Activated T-cell treated with anti-CD3 and anti-CD28 coated beads, Interleukin-2, amount 50 U/mL, for 4 hours (primary cell): Measurements from ENCODE around the gene SDF2. TPM values are rescaled to one million over a fixed set of nuclear protein-coding genes. Genes with fewer than 3 reads are reported as not detected.
"Not testable (repeated sequence)": the region's sequence is repeated elsewhere in the genome, so short reads cannot be mapped to it uniquely, and the experiment has no call there.

Experiments
- ATAC-seq, 2 donors: fragments of 200-7000 bp; cut with Tn5 transposase; one replicate each; pipeline ENCODE4 v1.10.0; 2021
- DNase-seq: peaks from one replicate; pipeline ENCODE4 v3.0.0-alpha.2; 2020
- H3K27me3 Mint-ChIP-seq: one replicate; pipeline ENCODE4 v1.8.0; 2021; ENCODE audit warnings: low read depth, mixed read lengths
- H3K36me3 Mint-ChIP-seq: one replicate; pipeline ENCODE4 v1.8.0; 2022; ENCODE audit warnings: mixed read lengths; ENCODE audit not compliant: insufficient read depth
- H3K4me1 Mint-ChIP-seq: one replicate; pipeline ENCODE4 v1.8.0; 2021; ENCODE audit warnings: low read depth, mixed read lengths
- H3K4me3 Mint-ChIP-seq: one replicate; pipeline ENCODE4 v1.8.0; 2021; ENCODE audit warnings: mild to moderate bottlenecking, moderate library complexity, mixed read lengths
- H3K9me3 Mint-ChIP-seq: one replicate; pipeline ENCODE4 v1.8.0; 2021; ENCODE audit warnings: mixed read lengths
- total RNA-seq, 3 donors: library from RNA; stranded (reverse); gene quantifications; one replicate each; pipeline ENCODE4 v1.2.1, GENCODE V29; 2021

SDF2 gene
- total RNA-seq, 3 donors from 2014 or later: 42.8 to 46.6 (median 45.4) TPM

DNA sequence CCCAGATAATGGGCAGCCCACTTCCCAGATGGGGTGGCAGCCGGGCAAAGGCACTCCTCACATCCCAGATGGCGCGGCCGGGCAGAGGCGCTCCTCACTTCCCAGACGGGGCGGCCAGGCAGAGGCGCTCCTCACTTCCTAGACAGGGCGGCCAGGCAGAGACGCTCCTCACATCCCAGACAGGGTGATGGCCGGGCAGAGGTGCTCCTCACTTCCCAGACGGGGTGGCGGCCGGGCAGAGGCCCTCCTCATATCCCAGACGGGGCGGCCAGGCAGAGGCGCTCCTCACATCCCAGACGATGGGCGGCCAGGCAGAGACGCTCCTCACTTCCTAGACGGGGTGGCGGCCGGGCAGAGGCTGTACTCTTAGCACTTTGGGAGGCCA, 2.2 kb downstream of the SDF2 start:
- Mint-ChIP-seq H3K4me3 (peak overlapping the region; percentile 100), H3K36me3 (peaks cover 22% of the 10 kb centered on the region), H3K4me1 (peaks cover 40% of the 10 kb centered on the region)
- not testable (repeated sequence) for ATAC-seq, H3K9me3 Mint-ChIP-seq, DNase-seq, H3K27me3 Mint-ChIP-seq

DNA sequence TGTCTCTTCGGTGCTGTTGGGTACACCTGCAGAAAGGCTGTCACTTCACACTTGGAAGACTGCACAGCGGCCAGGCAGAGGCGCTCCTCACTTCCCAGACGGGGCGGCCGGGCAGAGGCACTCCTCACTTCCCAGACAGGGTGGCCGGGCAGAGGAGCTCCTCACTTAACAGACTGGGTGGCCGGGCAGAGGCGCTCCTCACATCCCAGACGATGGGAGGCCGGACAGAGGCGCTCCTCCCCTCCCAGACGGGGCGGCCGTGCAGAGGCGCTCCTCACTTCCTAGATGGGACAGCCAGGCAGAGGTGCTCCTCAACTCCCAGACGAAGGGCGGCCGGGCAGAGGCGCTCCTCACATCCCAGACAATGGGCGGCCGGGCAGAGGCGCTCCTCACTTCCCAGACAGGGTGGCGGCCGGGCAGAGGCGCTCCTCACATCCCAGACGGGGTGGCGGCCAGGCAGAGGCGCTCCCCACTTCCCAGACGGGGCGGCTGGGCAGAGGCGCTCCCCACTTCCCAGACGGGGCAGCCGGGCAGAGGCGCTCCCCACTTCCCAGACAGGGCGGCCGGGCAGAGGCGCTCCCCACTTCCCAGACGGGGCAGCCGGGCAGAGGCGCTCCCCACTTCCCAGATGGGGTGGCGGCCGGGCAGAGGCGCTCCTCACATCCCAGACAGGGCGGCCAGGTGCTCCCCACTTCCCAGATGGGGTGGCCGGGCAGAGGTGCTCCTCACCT, 2.8 kb downstream of the SDF2 start:
- ATAC-seq: not testable (repeated sequence)
- H3K4me1 Mint-ChIP-seq: peaks cover 34% of the 10 kb centered on the region
- peaks cover 18% of the 10 kb centered on the region for H3K36me3 Mint-ChIP-seq

GRCh38 chr17:28658342-28658741, 3.4 kb downstream of the SDF2 start:
- Mint-ChIP-seq H3K4me1 (peaks cover 30% of the 10 kb centered on the region), H3K36me3 (peaks cover 14% of the 10 kb centered on the region)
- not testable (repeated sequence) for H3K27me3 Mint-ChIP-seq, H3K4me3 Mint-ChIP-seq, DNase-seq, ATAC-seq, H3K9me3 Mint-ChIP-seq

More for the DNA sequence above, 2.8 kb downstream of the SDF2 start:
- not testable (repeated sequence) for DNase-seq, H3K9me3 Mint-ChIP-seq, H3K4me3 Mint-ChIP-seq, H3K27me3 Mint-ChIP-seq

DNA sequence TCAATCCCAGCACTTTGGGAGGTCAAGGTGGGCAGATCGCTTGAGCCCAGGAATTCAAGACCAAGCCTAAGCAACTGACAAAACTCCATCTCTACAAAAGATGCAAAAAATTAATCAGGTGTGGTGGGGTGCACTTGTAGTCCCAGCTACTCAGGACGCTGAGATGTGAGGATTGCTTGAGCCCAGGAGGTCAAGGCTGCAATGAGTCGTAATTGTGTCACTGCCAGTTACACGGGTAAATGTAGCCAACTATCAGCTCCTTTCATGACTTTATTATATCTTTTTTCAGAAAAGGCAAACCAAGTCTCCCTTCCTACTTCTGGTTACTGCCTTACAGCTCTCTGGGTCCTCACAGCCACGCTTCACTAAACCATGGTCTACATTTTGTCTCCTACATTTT, 4.0 kb downstream of the SDF2 start:
- H3K4me1 Mint-ChIP-seq: peaks cover 28% of the 10 kb centered on the region
- peaks cover 12% of the 10 kb centered on the region for H3K36me3 Mint-ChIP-seq
- ATAC-seq: no peak
- H3K9me3 Mint-ChIP-seq: no peaks in the 10 kb centered on the region
- H3K4me3 Mint-ChIP-seq: no peak overlapping the region
- DNase-seq: no peak
- no peaks in the 10 kb centered on the region for H3K27me3 Mint-ChIP-seq

- Mint-ChIP-seq H3K36me3 (peaks cover 8% of the 10 kb centered on the region), H3K9me3 (no peaks in the 10 kb centered on the region), H3K27me3 (no peaks in the 10 kb centered on the region), H3K4me3 (no peak overlapping the region), H3K4me1 (peaks cover 14% of the 10 kb centered on the region)
- no peak for ATAC-seq
- DNase-seq: no peak
Measured at GRCh38 chr17:28655160-28655559, 6.5 kb downstream of the SDF2 start.

DNA sequence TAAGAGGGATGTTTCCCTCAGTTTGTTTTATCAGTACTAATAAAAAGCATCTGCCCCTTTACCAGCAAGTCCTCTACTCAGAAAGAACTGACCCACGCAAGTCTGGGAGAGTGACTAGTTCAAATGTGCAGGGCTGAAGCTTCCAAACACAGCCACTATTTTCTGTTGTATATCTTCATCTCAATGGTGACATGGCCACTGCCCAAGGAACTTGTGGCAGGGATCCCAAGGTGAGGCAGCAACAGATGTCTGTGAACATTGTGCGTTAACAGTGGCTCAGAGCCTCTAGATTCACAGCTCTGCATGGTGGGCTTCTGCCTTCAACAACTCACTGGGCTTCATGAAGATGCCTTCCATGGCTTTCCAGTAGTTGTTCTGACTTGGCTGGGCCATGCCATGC, 13.0 kb downstream of the SDF2 start:
- DNase-seq (no peak), ATAC-seq (no peak)
- peaks cover 27% of the 10 kb centered on the region for H3K4me1 Mint-ChIP-seq
- H3K9me3 Mint-ChIP-seq: no peaks in the 10 kb centered on the region
- H3K4me3 Mint-ChIP-seq: no peak overlapping the region
- no peaks in the 10 kb centered on the region for H3K27me3 Mint-ChIP-seq
- peaks cover 17% of the 10 kb centered on the region for H3K36me3 Mint-ChIP-seq

DNA sequence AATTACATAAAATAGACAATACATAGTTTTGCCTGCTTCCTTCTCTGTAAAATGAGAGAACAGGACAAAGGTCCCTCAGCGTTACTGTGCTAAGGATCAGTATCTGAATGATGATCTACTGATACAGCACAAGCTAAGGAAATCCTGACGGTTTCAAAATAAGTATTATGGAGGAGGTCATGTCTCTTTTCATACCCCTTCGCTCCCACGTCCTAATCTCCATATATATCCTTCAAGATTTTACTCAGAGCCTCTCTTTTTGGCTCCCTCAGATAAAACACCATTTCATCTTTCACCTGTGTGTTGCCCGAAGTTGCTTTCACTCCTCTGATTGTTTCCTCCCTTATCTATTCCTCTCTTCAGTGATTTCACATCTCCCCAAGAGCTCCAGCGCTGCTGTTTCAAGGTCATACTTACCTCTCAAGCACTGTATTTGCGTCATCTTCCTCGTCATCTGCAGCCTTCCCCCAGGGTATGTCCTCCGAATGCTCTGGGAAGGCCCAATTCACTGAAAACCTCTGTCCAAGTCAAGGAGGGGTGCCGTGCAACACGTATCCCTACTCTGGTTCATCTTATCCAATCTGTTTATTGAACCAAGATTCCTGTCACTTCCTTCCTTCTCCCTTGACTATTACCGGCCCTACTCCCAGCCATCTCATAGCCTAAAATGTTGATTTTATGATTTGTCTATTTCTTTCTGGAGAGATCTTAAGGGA, 15.5 kb downstream of the SDF2 start:
- no peak for ATAC-seq
- no peaks in the 10 kb centered on the region for H3K27me3 Mint-ChIP-seq
- peak overlapping the region; percentile 97 for H3K4me3 Mint-ChIP-seq
- H3K9me3 Mint-ChIP-seq: no peaks in the 10 kb centered on the region
- H3K36me3 Mint-ChIP-seq: peaks cover 26% of the 10 kb centered on the region
- no peak for DNase-seq
- H3K4me1 Mint-ChIP-seq: peaks cover 34% of the 10 kb centered on the region

GRCh38 chr17:28645576-28645939, 16.1 kb downstream of the SDF2 start:
- DNase-seq: no peak
- H3K9me3 Mint-ChIP-seq: no peaks in the 10 kb centered on the region

DNA sequence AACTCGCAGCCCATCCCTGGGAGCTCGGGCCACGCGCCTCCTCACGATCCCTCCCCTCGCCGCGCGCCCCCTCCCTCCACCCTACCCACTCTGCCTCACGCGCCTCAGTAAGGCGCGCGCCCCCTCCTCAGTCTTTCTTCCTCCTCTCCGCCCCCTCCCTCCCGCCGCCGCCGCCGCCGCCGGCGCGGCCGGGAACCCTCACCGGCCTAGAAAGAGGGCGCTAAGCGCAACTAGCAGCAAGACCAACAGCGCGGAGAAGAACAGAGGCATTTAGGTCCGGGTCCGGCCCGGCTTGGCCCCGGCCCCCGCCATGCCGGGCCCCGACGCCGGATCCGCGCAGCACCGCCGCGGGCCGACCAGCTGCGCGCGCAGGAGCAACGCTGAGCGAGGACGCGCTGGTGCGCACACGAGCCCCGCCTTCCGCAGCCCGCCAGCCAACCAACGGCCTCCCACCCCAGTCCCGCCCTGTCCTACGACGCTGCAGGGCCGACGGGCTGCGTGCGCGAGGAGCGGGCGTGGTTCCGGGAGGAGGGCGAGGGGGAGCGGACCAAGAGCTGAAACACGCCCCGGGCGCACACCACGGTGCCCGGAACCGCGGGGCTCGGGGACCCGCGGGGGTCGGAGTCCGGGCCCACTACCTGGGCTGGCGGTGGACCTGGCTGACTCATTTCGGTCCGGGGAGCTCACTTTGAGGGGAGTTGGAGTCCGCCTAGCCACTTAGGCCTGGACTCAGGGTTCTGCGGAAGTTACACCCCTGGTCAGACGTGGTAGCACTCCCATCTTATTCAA, 16.7 kb downstream of the SDF2 start, which contains the start of gene BLTP2:
BLTP2 (minus strand) TSS at position 372 of the 789 bp plus-strand sequence; CDS start at position 270, 102 bp downstream.
- peaks cover 36% of the 10 kb centered on the region for H3K4me1 Mint-ChIP-seq
- DNase-seq (peak; percentile 94), ATAC-seq (peak; percentile 99 to 100)
- no peaks in the 10 kb centered on the region for H3K9me3 Mint-ChIP-seq
- H3K4me3 Mint-ChIP-seq: peak within 1 kb of the TSS; percentile 97
- peaks cover 28% of the 10 kb centered on the region for H3K36me3 Mint-ChIP-seq
- no peaks in the 10 kb centered on the region for H3K27me3 Mint-ChIP-seq

More at GRCh38 chr17:28645576-28645939, 16.1 kb downstream of the SDF2 start:
- no peak for ATAC-seq
- Mint-ChIP-seq H3K27me3 (no peaks in the 10 kb centered on the region), H3K4me1 (peaks cover 36% of the 10 kb centered on the region), H3K4me3 (peak overlapping the region; percentile 97), H3K36me3 (peaks cover 27% of the 10 kb centered on the region)

- no peaks in the 10 kb centered on the region for H3K9me3 Mint-ChIP-seq
- no peaks in the 10 kb centered on the region for H3K27me3 Mint-ChIP-seq
- peak overlapping the region; percentile 97 for H3K4me3 Mint-ChIP-seq
- peaks cover 35% of the 10 kb centered on the region for H3K36me3 Mint-ChIP-seq
- ATAC-seq (peak; percentile 1 to 7), DNase-seq (no peak)
- peaks cover 36% of the 10 kb centered on the region for H3K4me1 Mint-ChIP-seq
Measured at GRCh38 chr17:28643983-28644786, 17.5 kb downstream of the SDF2 start.

DNA sequence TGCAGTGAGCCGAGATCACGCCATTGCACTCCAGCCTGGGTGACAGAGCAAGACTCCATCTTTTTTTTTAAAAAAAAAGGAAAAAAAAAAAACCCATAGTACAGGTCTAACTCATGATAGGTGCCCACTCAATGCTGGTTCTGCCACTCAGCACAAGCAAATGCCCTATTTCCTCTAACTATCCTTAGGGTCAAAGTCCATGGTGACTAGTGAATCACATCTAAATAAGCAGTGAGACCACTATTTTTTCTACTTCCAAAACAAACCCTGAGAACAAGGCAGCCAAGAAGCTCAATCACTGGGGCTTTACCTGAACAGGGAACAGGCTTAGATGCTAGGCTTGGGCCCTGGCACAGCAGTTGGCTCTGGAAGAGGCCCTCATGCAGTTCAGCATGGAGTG, 20.1 kb downstream of the SDF2 start:
- ATAC-seq (no peak), DNase-seq (no peak)
- no peak overlapping the region for H3K4me3 Mint-ChIP-seq
- H3K9me3 Mint-ChIP-seq: no peaks in the 10 kb centered on the region
- H3K4me1 Mint-ChIP-seq: peaks cover 38% of the 10 kb centered on the region
- no peaks in the 10 kb centered on the region for H3K27me3 Mint-ChIP-seq
- H3K36me3 Mint-ChIP-seq: peaks cover 48% of the 10 kb centered on the region

DNA sequence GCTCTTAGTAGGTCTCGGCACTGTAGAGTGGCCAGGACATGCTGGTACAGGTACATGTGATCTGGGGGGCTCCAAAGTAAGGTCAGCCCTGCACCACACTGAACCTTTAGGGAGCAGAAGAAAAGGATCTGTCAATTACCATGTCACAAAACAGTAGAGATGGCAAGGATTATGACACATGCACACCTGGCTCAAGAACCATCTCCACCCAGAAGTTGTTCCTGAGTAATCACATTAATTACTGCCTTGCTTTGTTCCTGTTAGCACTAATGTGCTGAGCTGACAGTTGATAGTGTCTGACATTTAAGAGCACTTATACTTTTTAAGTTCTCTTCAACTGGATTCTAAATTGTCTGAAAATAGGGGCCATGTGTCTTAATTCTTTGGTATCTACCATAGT, 26.2 kb downstream of the SDF2 start:
- Mint-ChIP-seq H3K9me3 (no peaks in the 10 kb centered on the region), H3K27me3 (no peaks in the 10 kb centered on the region), H3K4me1 (peaks cover 16% of the 10 kb centered on the region), H3K36me3 (peaks cover 73% of the 10 kb centered on the region), H3K4me3 (no peak overlapping the region)
- ATAC-seq (no peak), DNase-seq (no peak)

DNA sequence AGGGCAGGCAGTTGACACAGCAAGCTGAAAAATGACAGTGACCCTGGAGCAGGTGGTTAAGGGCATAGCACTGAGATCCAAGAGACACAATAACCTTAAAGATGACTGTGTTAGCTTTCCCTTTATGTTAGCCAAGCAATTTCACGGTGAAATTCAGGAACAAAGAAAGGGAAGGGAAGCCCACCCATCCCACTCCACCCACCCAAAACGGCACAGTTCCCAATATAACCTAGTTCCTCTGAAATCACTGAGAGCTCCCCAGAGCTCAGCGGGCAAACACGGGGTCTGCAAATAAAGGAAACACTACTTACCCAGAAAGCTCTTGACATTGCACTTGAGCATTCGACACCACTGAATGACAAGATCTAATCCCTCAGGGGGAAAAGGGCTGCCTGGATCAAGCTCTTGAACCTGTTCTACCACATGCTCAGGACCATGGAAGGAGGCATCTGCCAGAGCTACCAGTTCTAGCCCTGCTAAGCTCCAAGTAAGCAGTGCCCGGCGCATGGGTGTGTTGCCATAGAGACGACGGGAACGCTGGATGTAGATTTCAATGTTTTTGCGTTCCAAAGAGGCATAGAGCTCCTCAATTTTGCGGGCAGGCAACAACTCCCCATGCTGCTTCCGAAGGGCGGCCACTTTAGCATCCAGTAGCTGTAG, 27.4 kb downstream of the SDF2 start:
- Mint-ChIP-seq H3K36me3 (peaks cover 65% of the 10 kb centered on the region), H3K4me3 (no peak overlapping the region)
- no peak for ATAC-seq

More for the DNA sequence above, 27.4 kb downstream of the SDF2 start:
- no peak for DNase-seq
- H3K4me1 Mint-ChIP-seq: peaks cover 16% of the 10 kb centered on the region
- H3K27me3 Mint-ChIP-seq: no peaks in the 10 kb centered on the region
- no peaks in the 10 kb centered on the region for H3K9me3 Mint-ChIP-seq
